Neural progenitor cell (in vitro differentiated cells): ENCODE data around the gene ADAM22. TPM values are rescaled to one million over a fixed set of nuclear protein-coding genes. Genes with fewer than 3 reads are reported as not detected.

ENCODE experiments used
- DNase-seq: peaks from one replicate; pipeline ENCODE4 v3.0.0-alpha.2; 2016; ENCODE audit warnings: low spot score
- H2AFZ ChIP-seq: fragments of 200-600 bp; sonication (generic); replicated peaks from 2 replicates; pipeline ENCODE4 v1.6.1; 2016; ENCODE audit warnings: antibody characterized with exemption
- H3F3A ChIP-seq: fragments of 200-600 bp; sonication (generic); 2 replicates; pipeline ENCODE4 v1.6.1; 2016; ENCODE audit warnings: antibody characterized with exemption, low read depth
- H3K27ac ChIP-seq: fragments of 200-600 bp; sonication (generic); 2 replicates; pipeline ENCODE4 v1.5.1; 2016; ENCODE audit warnings: mild to moderate bottlenecking
- H3K27me3 ChIP-seq: fragments of 200-600 bp; sonication (generic); 2 replicates; pipeline ENCODE4 v1.6.1; 2016; ENCODE audit warnings: mild to moderate bottlenecking, moderate library complexity
- H3K36me3 ChIP-seq: fragments of 200-600 bp; sonication (generic); 2 replicates; pipeline ENCODE4 v1.5.1; 2016
- H3K4me1 ChIP-seq: fragments of 200-600 bp; sonication (generic); 2 replicates; pipeline ENCODE4 v1.6.1; 2016; ENCODE audit warnings: mixed run types
- H3K4me2 ChIP-seq: fragments of 200-600 bp; sonication (generic); 2 replicates; pipeline ENCODE4 v1.6.1; 2016
- H3K4me3 ChIP-seq: fragments of 200-600 bp; sonication (generic); 2 replicates; pipeline ENCODE4 v1.5.1; 2016
- H3K79me2 ChIP-seq: fragments of 200-600 bp; sonication (generic); 2 replicates; pipeline ENCODE4 v1.6.1; 2016; ENCODE audit warnings: low read depth
- H3K9ac ChIP-seq: fragments of 200-600 bp; sonication (generic); 2 replicates; pipeline ENCODE4 v1.6.1; 2016
- H3K9me3 ChIP-seq: fragments of 200-600 bp; sonication (generic); 2 replicates; pipeline ENCODE4 v1.5.1; 2016; ENCODE audit warnings: low read depth
- H4K20me1 ChIP-seq: fragments of 200-600 bp; sonication (generic); 2 replicates; pipeline ENCODE4 v1.6.1; 2016; ENCODE audit warnings: low read depth
- H3K27ac Mint-ChIP-seq: 3 replicates; pipeline ENCODE4 v1.8.0; 2021; ENCODE audit warnings: mixed read lengths
- H3K27me3 Mint-ChIP-seq: 2 replicates; pipeline ENCODE4 v1.8.0; 2022; ENCODE audit warnings: low read depth, mild to moderate bottlenecking, inconsistent platforms, moderate library complexity, mixed read lengths; ENCODE audit not compliant: insufficient read depth
- H3K36me3 Mint-ChIP-seq: 3 replicates; pipeline ENCODE4 v1.8.0; 2021; ENCODE audit warnings: mixed read lengths
- H3K4me1 Mint-ChIP-seq: 3 replicates; pipeline ENCODE4 v1.8.0; 2021; ENCODE audit warnings: mixed read lengths
- H3K4me3 Mint-ChIP-seq: 3 replicates; pipeline ENCODE4 v1.8.0; 2021; ENCODE audit warnings: mild to moderate bottlenecking, moderate library complexity, mixed read lengths
- H3K9me3 Mint-ChIP-seq: 3 replicates; pipeline ENCODE4 v1.8.0; 2020; ENCODE audit warnings: mixed read lengths
- EZH2 ChIP-seq: fragments of 200-600 bp; sonication (generic); IDR thresholded peaks from 2 replicates; pipeline ENCODE4 v1.6.1; 2017; ENCODE audit warnings: antibody characterized with exemption, mild to moderate bottlenecking, moderate library complexity
- EZH2phosphoT487 ChIP-seq: fragments of 200-600 bp; sonication (generic); IDR thresholded peaks from 2 replicates; pipeline ENCODE4 v1.6.1; 2017; ENCODE audit warnings: antibody characterized with exemption
- total RNA-seq: library from RNA; depleted of rRNA; stranded (reverse); fragments of >200 nt; gene quantifications from 2 replicates; pipeline ENCODE4 v1.2.3, GENCODE V29; 2015; ENCODE audit warnings: low replicate concordance
- TF ChIP-seq, protein P1 (sequence below): fragments of 200-600 bp; sonication (generic); IDR thresholded peaks from 2 replicates; pipeline ENCODE4 v1.5.1; 2017; ENCODE audit warnings: antibody characterized with exemption, mild to moderate bottlenecking

ADAM22 gene
- total RNA-seq, 1 donor from 2014 or later = 13.7 TPM

- H3K4me1 ChIP-seq = no peaks in the 10 kb centered on the region
- Mint-ChIP-seq H3K4me3 (no peak overlapping the region), H3K36me3 (no peaks in the 10 kb centered on the region), H3K27ac (no peak overlapping the region), H3K4me1 (no peaks in the 10 kb centered on the region), H3K9me3 (no peaks in the 10 kb centered on the region), H3K27me3 (no peaks in the 10 kb centered on the region)
- no peak overlapping the region for H3K27ac ChIP-seq
- no peak overlapping the region for H2AFZ ChIP-seq
- H3K4me3 ChIP-seq = no peak overlapping the region
- H3K9me3 ChIP-seq = no peaks in the 10 kb centered on the region
- H3K79me2 ChIP-seq = no peaks in the 10 kb centered on the region
- no peaks in the 10 kb centered on the region for H4K20me1 ChIP-seq
- no peak overlapping the region for H3K9ac ChIP-seq
- DNase-seq = no peak
- H3F3A ChIP-seq = no peaks in the 10 kb centered on the region
- H3K4me2 ChIP-seq = no peak overlapping the region
- TF ChIP-seq EZH2phosphoT487 (no peak), EZH2 (no peak)
- TF ChIP-seq, protein P1, sequence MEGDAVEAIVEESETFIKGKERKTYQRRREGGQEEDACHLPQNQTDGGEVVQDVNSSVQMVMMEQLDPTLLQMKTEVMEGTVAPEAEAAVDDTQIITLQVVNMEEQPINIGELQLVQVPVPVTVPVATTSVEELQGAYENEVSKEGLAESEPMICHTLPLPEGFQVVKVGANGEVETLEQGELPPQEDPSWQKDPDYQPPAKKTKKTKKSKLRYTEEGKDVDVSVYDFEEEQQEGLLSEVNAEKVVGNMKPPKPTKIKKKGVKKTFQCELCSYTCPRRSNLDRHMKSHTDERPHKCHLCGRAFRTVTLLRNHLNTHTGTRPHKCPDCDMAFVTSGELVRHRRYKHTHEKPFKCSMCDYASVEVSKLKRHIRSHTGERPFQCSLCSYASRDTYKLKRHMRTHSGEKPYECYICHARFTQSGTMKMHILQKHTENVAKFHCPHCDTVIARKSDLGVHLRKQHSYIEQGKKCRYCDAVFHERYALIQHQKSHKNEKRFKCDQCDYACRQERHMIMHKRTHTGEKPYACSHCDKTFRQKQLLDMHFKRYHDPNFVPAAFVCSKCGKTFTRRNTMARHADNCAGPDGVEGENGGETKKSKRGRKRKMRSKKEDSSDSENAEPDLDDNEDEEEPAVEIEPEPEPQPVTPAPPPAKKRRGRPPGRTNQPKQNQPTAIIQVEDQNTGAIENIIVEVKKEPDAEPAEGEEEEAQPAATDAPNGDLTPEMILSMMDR = no peak
- no peaks in the 10 kb centered on the region for H3K36me3 ChIP-seq
- no peaks in the 10 kb centered on the region for H3K27me3 ChIP-seq
Observed at GRCh38 chr7:88102675-88103074, 168.6 kb downstream of the ADAM22 start.

GRCh38 chr7:88104732-88105131 is 170.7 kb downstream of the ADAM22 start:
- no peak overlapping the region for H3K9ac ChIP-seq
- Mint-ChIP-seq H3K27ac (no peak overlapping the region), H3K4me3 (no peak overlapping the region), H3K4me1 (no peaks in the 10 kb centered on the region), H3K9me3 (no peaks in the 10 kb centered on the region), H3K36me3 (peaks cover 6% of the 10 kb centered on the region), H3K27me3 (no peaks in the 10 kb centered on the region)
- H3F3A ChIP-seq = no peaks in the 10 kb centered on the region
- H3K4me1 ChIP-seq = no peaks in the 10 kb centered on the region
- no peaks in the 10 kb centered on the region for H3K27me3 ChIP-seq
- H2AFZ ChIP-seq = no peak overlapping the region
- TF ChIP-seq EZH2phosphoT487 (no peak), EZH2 (no peak)
- TF ChIP-seq, protein P1 = no peak
- no peaks in the 10 kb centered on the region for H3K79me2 ChIP-seq
- H4K20me1 ChIP-seq = no peaks in the 10 kb centered on the region
- H3K4me2 ChIP-seq = no peak overlapping the region
- H3K27ac ChIP-seq = no peak overlapping the region
- H3K36me3 ChIP-seq = no peaks in the 10 kb centered on the region
- no peak overlapping the region for H3K4me3 ChIP-seq
- no peaks in the 10 kb centered on the region for H3K9me3 ChIP-seq
- no peak for DNase-seq

DNA sequence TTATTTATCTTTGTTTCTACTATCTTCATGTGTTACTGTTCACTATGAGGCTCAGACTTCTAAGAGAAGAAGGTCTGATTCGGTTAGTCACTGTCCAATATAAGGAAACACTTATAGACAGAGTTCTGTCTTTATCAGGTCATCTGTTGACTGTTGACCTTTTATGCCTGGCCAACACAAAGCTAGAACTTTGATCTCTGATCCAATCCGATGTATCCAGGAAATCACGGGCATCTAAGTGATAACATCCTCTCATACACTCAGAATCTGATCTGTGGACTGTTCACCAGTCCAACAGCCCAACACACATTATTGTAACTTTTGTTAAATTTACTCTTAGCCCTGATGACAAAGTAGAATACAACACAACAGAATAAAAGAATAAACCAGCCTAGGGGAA is 171.2 kb downstream of the ADAM22 start:
- no peaks in the 10 kb centered on the region for H3K9me3 Mint-ChIP-seq
- Histone ChIP-seq H3K4me3 (no peak overlapping the region), H3K9ac (no peak overlapping the region), H3K36me3 (no peaks in the 10 kb centered on the region), H2AFZ (no peak overlapping the region), H3K79me2 (no peaks in the 10 kb centered on the region), H3K4me1 (no peaks in the 10 kb centered on the region), H3K27ac (no peak overlapping the region), H3K9me3 (no peaks in the 10 kb centered on the region), H4K20me1 (no peaks in the 10 kb centered on the region), H3F3A (no peaks in the 10 kb centered on the region), H3K27me3 (no peaks in the 10 kb centered on the region), H3K4me2 (no peak overlapping the region)
- no peak overlapping the region for H3K27ac Mint-ChIP-seq
- peaks cover 6% of the 10 kb centered on the region for H3K36me3 Mint-ChIP-seq
- H3K4me1 Mint-ChIP-seq = no peaks in the 10 kb centered on the region
- no peaks in the 10 kb centered on the region for H3K27me3 Mint-ChIP-seq
- no peak overlapping the region for H3K4me3 Mint-ChIP-seq
- TF ChIP-seq EZH2phosphoT487 (no peak), EZH2 (no peak)
- TF ChIP-seq, protein P1 = no peak
- DNase-seq = no peak

DNA sequence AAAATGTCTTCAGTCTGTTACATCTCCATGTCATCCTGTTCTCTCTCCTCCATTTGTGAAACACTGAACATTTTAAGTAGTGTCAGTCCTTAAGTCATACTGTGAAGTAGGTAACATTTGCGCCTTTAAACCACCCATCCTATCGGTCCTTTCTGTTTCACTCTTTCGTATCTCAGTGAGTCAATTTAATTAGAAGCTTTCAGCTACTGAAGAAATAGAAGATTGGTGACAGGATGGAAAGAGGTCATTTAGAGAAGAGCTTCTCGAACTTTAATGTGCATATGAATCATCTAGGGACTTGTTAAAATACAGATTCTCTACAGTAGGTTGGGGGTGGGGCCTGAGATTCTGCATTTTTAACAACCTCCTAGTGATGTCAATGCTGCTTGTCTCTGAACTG is 172.4 kb downstream of the ADAM22 start:
- Histone ChIP-seq H3K9ac (no peak overlapping the region), H3K79me2 (no peaks in the 10 kb centered on the region), H3K4me3 (no peak overlapping the region), H4K20me1 (no peaks in the 10 kb centered on the region), H3K27me3 (no peaks in the 10 kb centered on the region), H3K36me3 (no peaks in the 10 kb centered on the region), H3K4me1 (no peaks in the 10 kb centered on the region), H3K9me3 (no peaks in the 10 kb centered on the region), H3K27ac (no peak overlapping the region), H2AFZ (no peak overlapping the region), H3K4me2 (no peak overlapping the region), H3F3A (no peaks in the 10 kb centered on the region)
- Mint-ChIP-seq H3K4me3 (no peak overlapping the region), H3K27ac (no peak overlapping the region), H3K4me1 (no peaks in the 10 kb centered on the region), H3K27me3 (no peaks in the 10 kb centered on the region), H3K36me3 (peaks cover 6% of the 10 kb centered on the region), H3K9me3 (no peaks in the 10 kb centered on the region)
- DNase-seq = no peak
- TF ChIP-seq, protein P1 = no peak
- no peak for TF ChIP-seq EZH2phosphoT487
- no peak for TF ChIP-seq EZH2
